Measurements from ENCODE around the gene EN2. TPM values are rescaled to one million over a fixed set of nuclear protein-coding genes. Genes with fewer than 3 reads are reported as not detected.

The EN2 gene
- polyA plus RNA-seq, 2 of the 4 experiments (the other 2 are of a cell fraction) = 0.53 to 0.54 TPM

GRCh38 chr7:155461631-155462030, 3.7 kb downstream of the EN2 start:
- POLR2A ChIA-PET = no interaction called here
- ATAC-seq (no peak), FAIRE-seq (no peak), DNase-seq (ENCODE audit: low read depth in 1 of 2, low spot score in 1 of 2) (no peak)
- TF ChIP-seq SMC3 (IDR thresholded peaks at IDR 0.05) (no peak), ZFP36 (IDR thresholded peaks at IDR 0.05; ENCODE audit: borderline replicate concordance, partially characterized antibody) (no peak), MAX (IDR thresholded peaks at IDR 0.05) (no peak), NFE2L2 (conservative IDR thresholded peaks at IDR 0.05; ENCODE audit: low read length) (no peak), USF2 (IDR thresholded peaks at IDR 0.05) (no peak), NPAS2 (CRISPR knock-in tag; IDR thresholded peaks at IDR 0.05; ENCODE audit: borderline replicate concordance) (no peak), KDM1A (IDR thresholded peaks at IDR 0.05; ENCODE audit: low read depth) (no peak), TP53 (CRISPR knock-in tag; IDR thresholded peaks at IDR 0.05) (no peak), RCOR1 (IDR thresholded peaks at IDR 0.05; ENCODE audit: low read depth, low read length) (no peak), KDM5A (IDR thresholded peaks at IDR 0.05) (no peak), NR3C1 (IDR thresholded peaks at IDR 0.05) (no peak), MAFK (IDR thresholded peaks at IDR 0.05; ENCODE audit: partially characterized antibody) (no peak), ELK1 (IDR thresholded peaks at IDR 0.05; ENCODE audit: low read depth, low read length) (no peak), ZC3H11A (IDR thresholded peaks at IDR 0.05) (no peak), GATA3 (IDR thresholded peaks at IDR 0.05; ENCODE audit: borderline replicate concordance) (no peak), E2F6 (IDR thresholded peaks at IDR 0.05; ENCODE audit: borderline replicate concordance, low read depth) (no peak), CBX2 (IDR thresholded peaks at IDR 0.05; ENCODE audit: borderline replicate concordance, low read depth) (no peak), JUNB (IDR thresholded peaks at IDR 0.05) (no peak), ZSCAN20 (CRISPR knock-in tag; IDR thresholded peaks at IDR 0.05) (no peak)
- Histone ChIP-seq H3K4me1 (0 out of 3 replicates have a peak, but pooled peaks cover 9% of the 10 kb centered on the region), H3K9me3 (no peaks in the 10 kb centered on the region), H3K4me2 (no peak overlapping the region), H3K4me3 (no peak overlapping the region), H3K27ac (no peak overlapping the region)
- 92% methylated on average over 3 of the region's 3 CpGs for WGBS (ENCODE audit: missing lambda C conversion rate)
- CTCF ChIA-PET = interaction anchor here (1.2 kb wide), 1 partner anchor 82 kb away, joined by 3 read pairs; no protein-coding TSS in a partner anchor

GRCh38 chr7:155462163-155462735, 4.3 kb downstream of the EN2 start:
- 0 out of 3 replicates have a peak, but pooled peaks cover 9% of the 10 kb centered on the region for H3K4me1 ChIP-seq
- H3K27ac ChIP-seq = no peak overlapping the region
- no peak overlapping the region for H3K4me3 ChIP-seq
- CTCF ChIA-PET = interaction anchor here (1.2 kb wide), 1 partner anchor 83 kb away, joined by 3 read pairs; no protein-coding TSS in a partner anchor
- FAIRE-seq (no peak), ATAC-seq (no peak), DNase-seq (ENCODE audit: low read depth in 1 of 2, low spot score in 1 of 2) (no peak)
- H3K9me3 ChIP-seq = no peaks in the 10 kb centered on the region
- WGBS (ENCODE audit: missing lambda C conversion rate) = 93% methylated on average over 33 of the region's 33 CpGs
- POLR2A ChIA-PET = no interaction called here
- H3K4me2 ChIP-seq = no peak overlapping the region
- TF ChIP-seq MAZ (IDR thresholded peaks at IDR 0.05; ENCODE audit: borderline replicate concordance, low read depth, low read length) (no peak), ELK1 (IDR thresholded peaks at IDR 0.05; ENCODE audit: low read depth, low read length) (no peak), SMC3 (IDR thresholded peaks at IDR 0.05) (no peak), CTCF (IDR thresholded peaks at IDR 0.05) (no peak), RARB (CRISPR knock-in tag; IDR thresholded peaks at IDR 0.05) (no peak), MYC (IDR thresholded peaks at IDR 0.05; ENCODE audit: borderline replicate concordance, low read length) (no peak), ATOH8 (CRISPR knock-in tag; IDR thresholded peaks at IDR 0.05; ENCODE audit: low read depth) (no peak), HMGXB4 (CRISPR knock-in tag; IDR thresholded peaks at IDR 0.05; ENCODE audit: borderline replicate concordance) (no peak), CHD4 (IDR thresholded peaks at IDR 0.05; ENCODE audit: borderline replicate concordance) (no peak), E2F6 (IDR thresholded peaks at IDR 0.05; ENCODE audit: borderline replicate concordance, low read depth) (no peak), RFX5 (IDR thresholded peaks at IDR 0.05) (no peak), CBX2 (IDR thresholded peaks at IDR 0.05; ENCODE audit: borderline replicate concordance, low read depth) (no peak), CBX8 (IDR thresholded peaks at IDR 0.05) (no peak), ZFP36 (IDR thresholded peaks at IDR 0.05; ENCODE audit: borderline replicate concordance, partially characterized antibody) (no peak)
